GM21717 (cell line): ENCODE data around the gene AJM1.
"Not testable (repeated sequence)": the region's sequence is repeated elsewhere in the genome, so short reads cannot be mapped to it uniquely, and the experiment has no call there.

Experiments
- ATAC-seq: cut with Tn5 transposase; IDR thresholded peaks from one replicate; pipeline ENCODE4 v1.9.1; 2021; ENCODE audit warnings: mild to moderate bottlenecking, moderate library complexity; ENCODE audit not compliant: unreplicated experiment

AJM1 gene

DNA sequence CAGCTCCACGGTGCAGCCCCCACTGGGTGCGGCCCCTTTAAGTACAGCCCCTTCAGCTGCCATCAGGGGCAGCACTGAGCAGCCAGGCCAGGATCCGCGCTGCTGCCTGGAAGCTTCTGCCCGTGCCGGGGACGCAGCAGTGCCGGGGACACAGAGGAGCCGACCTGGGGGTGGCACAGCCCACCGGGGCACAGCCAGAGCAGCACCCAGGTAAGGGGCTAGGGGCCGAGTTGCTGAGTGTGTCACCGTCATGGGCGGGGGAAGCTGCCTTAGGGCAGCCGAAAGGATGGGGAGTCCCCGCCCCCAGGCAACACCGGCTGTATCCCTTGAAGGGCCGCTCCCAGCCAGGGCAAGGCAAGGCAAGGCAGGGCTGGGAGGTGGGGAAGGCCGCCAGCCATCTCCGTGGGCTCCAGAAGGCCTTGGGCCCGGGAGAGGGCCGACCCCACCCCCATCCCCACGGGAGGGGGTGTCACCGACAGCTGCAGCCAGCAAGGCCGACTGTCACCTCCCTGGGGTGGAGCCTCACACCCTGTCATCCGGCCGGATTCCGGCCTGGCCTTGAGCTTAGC, at the start of gene AJM1:
AJM1 (plus strand) TSS at position 99 of the 569 bp plus-strand sequence. CDS start 1,937 bp downstream, outside the sequence.
- peak; percentile 60 for ATAC-seq

DNA sequence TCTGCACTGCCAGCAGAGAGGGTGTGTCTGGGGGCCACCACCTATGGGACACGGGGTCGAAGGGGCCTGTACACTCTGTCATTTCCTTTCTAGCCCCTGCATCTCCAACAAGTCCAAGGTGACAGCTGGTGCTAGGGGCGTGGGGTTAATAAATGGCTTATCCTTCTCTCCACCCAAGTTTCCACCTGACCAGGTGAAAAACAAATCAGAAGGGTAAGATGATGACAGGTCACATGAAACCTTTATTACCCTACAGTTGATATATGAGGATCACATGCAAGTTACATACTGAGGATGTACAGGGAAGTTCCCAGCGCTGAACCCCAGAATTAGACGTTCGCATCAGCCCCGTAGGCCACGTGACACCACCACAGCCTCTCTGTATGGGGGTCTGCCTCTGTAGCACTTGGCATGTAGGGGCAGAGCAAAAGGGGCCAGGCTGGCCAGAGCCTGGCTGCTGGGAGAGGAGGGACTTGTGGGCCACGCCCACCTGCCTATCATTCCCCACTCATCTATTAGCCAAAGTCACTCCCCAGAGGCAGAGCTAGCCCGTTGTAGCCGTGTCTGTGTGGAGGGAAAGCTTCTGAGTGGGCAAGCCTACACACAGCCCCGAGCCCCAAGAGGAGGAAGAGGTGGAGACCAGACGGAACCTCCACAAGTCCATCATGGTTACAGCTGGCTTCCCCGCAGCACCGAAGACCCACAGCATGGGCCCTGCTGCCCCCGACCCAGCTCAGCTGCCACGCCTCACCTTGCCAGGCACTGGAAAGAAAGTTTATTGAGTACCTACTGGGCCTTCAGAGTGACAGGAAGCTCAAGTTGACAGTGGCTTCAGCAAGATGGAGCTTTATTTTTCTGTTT, 49.0 kb upstream of the AJM1 start:
- no peak for ATAC-seq

DNA sequence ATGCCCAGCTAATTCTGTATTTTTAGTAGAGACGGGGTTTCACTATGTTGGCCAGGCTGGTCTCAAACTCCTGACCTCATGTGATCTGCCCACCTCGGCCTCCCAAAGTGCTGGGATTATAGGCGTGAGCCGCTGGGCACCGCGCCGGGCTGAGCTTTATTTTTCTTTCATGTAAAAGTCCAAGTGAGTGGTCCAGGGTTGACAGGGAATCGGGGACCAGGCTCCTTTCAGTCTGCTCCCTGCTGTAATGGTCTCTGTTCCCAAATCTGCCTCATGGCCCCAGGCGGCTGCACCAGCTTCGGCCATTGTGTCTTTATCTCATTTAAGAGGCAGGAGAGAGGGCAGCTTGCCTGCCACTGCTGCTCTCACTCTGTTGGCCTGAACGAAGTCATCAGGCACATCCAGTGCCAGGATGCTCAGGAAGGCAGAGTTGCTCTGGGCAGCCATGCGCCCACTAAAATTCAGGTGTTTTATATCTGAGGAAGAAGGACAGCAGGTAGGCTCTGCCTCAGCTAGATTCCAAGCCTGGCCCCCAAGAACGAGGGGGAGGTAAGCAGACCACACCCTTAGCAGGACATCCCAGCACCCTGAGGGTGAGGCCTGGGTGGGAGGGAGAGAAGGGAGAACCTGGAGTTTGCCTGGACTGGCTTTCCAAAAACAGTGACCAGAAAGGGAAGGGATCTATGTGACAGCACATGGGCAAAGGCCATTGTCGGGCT, 47.8 kb upstream of the AJM1 start:
- ATAC-seq: no peak

DNA sequence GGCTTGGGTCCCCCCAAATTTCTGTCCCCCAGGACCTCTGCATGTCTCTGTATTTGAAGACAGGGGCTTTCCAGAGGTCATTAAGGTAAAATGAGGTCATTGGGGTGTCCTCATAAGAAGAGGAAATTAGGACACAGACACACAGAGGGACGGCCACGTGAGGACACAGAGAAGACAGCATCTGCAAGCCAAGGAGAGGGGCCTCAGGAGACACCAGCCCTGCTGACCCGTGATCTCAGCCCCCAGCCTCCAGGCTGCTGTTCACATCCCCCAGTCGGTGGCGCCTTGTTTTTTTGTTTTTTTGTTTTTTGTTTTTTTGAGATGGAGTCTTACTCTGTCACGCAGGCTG, 47.3 kb upstream of the AJM1 start:
- ATAC-seq: no peak

DNA sequence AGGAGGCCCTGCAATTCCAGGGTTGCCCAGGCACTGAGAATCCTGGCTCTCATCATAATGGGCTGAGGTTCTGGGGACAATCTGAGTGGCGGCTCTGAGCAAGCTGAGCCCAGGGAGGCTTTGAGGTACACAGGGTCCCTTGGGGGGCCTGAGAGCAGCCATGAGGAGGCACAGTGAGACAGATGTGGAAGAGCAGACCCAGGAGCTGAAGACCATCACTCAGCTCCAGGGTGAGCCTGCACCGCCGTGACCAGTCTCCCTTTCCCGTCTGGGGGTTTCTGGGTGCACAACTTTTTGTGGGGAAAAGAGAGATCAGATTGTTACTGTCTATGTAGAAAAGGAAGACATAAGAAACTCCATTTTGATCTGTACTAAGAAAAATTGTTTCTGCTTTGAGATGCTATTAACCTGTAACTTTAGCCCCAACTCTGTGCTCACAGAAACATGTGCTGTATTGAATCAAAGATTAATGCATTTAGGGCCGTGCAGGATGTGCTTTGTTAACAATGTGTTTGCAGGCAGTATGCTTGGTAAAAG, 46.0 kb upstream of the AJM1 start, which contains the start of gene CCDC183:
CCDC183 (plus strand) TSS at position 101 of the 537 bp plus-strand sequence; CDS start at position 161, 60 bp downstream.
- no peak for ATAC-seq

DNA sequence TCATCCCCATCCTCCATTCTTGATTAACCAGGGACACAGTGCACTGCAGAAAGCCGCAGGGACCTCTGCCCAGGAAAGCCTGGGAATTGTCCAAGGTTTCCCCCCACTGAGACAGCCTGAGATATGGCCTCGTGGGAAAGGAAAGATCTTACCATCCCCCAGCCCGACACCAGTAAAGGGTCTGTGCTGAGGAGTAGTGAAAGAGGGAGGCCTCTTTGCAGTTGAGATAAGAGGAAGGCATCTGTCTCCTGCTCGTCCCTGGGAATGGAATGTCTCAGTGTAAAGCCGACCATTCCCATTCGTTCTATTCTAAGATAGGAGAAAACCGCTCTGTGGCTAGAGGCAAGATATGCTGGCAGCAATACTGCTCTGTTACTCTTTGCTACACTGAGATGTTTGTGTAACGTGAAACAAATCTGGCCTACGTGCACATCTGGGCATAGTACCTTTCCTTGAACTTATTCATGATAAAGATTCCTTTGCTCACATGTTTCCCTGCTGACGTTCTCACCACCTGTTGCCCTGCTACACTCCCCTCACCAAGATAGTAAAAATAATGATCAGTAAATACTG, 45.4 kb upstream of the AJM1 start:
- ATAC-seq: not testable (repeated sequence)

DNA sequence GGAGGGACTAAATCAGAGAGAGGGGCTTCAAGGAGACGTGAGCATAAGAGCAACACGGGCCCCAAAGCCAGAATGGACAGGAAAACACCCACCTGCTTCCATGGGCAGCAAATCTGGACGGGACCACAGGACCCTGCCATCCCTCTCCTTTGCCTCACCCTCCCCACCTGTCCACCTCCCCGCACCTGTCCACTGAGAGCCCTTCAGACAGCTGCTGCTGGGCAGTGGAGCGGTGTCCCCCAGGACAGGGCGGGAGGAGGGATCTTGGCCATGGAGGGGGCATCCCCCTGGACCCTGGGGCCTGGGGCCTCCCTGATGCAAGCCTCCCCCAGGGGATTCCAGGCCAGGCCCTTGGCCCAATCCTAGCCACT, 43.6 kb upstream of the AJM1 start:
- no peak for ATAC-seq

DNA sequence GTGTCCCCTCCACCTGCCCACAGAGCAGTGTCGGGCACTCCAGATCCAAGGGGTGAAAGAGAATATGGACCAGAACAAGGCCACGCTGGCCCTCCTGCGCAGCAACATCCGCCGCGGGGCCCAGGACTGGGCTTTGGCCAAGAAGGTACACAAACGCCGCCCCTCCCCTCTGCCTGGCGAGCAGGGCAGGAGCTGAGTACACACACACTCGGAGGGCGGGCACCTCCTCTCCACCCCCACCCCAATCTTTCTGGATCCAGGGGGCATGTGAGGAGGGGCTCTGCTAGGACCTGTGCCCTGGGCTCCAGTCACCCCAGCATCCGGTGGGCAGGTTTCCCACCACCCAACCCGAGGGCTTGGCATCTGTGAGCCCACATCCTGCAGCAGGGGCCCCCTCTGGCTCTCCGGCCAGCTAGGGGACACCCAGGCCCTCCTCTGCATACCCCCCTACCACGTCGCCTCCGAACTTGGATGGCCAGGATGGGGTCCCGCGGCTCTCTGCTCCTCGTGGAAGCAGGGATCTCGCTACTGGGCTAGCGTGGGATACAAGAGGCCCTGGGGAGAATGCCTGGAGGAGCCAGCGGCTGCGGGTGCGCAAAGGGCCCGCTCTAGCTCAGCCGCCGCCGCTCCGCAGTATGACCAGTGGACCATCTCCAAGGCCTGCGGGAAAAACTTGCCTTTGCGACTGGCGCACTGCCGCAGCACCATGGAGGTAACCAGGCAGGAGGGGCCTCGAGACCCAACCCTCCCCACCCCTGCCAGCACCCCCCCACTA, 43.0 kb upstream of the AJM1 start:
- no peak for ATAC-seq

DNA sequence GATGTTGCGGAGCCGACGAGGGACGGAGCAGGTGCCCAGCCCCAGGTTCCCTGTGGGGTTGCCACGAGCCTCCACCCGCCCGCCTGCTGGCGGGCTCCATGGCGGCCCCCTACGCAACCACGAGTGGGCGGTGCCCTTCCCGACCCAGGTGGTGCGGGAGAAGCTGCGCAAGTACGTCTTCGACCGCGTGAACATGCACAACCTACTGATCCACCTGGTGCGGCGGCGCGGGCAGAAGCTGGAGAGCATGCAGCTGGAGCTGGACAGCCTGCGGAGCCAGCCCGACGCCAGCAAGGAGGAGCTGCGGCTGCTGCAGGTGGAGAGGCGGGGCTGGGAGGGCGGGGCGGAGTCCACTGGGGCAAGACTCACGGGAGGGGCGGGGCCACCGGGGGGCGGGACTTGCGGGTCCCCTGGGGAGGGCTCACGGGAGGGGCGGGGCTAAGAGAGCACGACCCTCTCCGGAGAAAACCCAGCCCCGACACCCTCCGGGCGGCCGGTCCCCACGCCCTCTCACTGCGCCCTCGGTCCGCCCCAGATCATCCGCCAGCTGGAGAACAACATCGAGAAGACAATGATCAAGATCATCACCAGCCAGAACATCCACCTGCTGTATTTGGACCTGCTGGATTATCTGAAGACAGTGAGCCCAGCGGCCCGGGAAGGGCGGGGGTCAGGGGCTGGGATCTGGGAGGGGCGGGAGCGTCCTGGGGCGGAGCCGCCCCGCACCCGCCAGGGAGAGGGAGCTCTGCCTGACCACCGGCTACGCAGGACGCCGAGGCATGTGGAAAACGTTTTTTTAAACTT, 42.2 kb upstream of the AJM1 start:
- no peak for ATAC-seq

DNA sequence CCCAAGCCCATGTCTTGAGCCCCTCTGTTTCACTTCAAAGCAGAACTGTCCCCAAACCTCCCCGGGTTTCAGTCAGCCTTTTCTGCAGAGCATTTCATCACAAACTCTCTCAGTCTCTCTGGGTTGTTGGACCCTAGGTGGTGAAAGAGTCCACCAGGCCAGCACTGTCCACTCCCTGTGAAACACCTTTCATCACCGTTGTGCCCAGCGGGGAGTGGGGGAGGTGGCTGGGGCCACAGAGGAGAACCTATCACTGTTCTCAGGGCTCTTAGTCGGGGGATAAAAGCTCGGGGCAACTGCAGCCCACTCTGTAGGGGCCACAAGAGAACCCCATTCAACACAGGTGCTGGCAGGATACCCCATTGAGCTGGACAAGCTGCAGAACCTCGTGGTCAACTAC, 40.0 kb upstream of the AJM1 start:
- ATAC-seq: no peak

DNA sequence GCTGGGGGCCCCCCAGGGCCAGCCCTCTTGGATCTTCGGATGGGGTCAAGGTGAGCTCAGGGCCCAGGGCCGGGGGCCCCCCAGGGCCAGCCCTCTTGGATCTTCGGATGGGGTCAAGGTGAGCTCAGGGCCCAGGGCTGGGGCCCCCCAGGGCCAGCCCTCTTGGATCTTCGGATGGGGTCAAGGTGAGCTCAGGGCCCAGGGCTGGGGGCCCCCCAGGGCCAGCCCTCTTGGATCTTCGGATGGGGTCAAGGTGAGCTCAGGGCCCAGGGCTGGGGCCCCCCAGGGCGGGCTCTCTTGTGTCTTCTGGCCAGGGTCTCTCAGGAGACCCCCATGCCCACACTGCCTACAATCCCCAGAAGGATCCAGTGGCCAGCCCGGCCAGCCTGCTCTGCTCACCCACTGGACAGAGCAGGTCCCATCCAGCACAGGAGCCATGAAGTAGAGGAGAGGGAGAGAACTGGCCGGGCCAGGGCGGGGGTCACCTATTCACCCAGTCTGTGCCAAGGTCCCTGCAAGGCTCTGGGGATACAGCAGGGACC, 39.2 kb upstream of the AJM1 start:
- ATAC-seq: not testable (repeated sequence)

DNA sequence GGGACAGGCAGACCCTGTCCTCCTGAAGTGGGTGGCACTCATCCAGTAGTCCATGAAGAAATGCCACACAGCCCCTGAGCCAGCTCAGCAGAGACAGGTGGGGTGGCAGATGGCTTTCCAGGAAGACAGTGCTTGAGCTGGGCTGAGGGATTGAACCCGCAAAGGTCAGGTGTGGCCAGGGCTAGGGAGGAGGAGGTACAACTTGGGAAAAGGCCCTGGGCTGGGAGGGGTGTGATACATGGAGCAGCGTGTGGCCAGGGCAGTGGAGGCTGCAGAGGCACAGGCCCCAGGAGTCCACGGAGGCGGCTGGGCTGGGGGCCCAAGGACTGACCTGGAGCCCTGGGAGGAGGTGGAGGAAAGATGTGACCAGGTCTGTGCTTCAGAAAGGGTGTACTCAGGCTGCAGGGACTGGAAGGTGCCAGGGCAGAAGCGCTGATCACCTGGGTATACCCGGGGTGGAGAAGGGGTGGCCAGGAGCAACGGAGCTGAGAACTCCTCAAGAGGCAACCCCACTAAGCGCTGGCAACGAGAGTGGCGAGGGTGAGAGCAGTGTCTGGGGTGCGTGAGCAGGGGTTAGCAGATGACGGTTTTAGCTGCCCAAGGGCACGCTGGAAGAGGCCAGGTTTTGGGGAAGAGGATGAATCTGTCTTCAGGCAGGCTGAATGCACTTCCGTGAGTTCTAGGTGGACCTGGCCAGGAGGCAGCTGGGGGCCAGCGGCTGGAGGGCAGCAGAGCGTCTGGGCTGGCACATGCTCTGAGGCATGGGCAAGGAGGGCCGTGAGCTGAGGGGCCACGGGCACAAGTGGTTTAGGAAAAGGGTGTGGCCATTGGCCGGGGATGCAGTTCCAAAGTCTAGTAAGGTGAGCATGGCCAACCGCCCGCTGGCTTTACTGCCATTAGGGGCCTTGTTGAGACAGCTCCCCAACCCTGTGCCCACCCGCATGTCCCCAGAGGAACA, 38.4 kb upstream of the AJM1 start:
- ATAC-seq: no peak

DNA sequence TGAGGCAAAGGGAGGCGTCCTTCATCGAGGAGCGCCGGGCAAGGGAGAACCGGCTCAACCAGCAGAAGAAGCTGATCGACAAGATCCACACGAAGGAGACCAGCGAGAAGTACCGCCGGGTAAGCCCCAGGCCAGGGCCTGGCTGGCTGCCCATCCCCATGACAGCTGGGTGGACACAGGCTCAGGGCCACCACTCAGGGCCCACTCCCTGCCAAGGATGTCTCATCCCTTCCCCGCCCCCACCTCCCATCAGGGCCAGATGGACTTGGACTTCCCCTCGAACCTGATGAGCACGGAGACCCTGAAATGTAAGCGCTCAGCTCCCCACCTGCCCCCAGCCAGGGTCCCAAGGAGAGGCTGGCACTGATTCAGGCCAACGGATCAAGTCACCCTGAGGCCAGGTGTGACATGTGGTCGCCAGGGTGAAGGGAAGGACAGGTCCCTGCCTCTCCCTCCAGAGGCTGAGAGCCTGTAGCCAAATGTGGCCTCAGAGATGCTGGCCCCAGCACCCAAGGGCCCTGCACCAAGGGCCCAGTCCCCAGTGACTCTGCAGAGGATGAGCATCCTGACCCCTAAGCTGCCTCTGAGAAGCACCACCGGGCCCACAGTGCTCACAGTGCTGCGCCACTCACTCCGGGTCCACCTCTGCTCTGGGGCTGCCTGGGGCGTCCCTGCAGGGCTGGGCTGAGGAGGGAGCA, 37.6 kb upstream of the AJM1 start:
- no peak for ATAC-seq

DNA sequence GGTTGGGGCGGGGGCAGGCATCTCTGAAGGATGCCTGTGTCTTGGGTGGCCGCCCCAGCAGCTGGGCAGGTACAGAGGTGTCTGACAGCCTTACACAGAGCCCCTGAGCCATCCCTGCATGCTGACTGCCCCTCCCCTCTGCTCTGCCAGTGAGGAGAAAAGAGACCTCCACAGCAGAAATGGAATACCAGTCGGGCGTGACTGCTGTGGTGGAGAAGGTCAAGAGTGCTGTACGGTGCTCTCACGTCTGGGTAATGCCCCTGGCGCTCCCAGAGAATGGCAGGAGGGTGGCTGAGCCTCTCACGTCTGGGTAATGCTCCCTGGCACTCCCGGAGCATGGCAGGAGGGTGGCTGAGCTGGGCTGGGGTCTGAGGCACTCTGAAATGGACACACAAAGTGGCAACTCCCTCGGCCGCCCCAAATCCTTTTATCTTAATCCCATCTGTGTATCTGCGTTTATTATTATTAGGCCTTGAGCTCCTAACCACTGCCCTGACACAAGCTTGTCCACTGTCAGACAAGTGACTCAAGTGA, 37.0 kb upstream of the AJM1 start:
- ATAC-seq: no peak

DNA sequence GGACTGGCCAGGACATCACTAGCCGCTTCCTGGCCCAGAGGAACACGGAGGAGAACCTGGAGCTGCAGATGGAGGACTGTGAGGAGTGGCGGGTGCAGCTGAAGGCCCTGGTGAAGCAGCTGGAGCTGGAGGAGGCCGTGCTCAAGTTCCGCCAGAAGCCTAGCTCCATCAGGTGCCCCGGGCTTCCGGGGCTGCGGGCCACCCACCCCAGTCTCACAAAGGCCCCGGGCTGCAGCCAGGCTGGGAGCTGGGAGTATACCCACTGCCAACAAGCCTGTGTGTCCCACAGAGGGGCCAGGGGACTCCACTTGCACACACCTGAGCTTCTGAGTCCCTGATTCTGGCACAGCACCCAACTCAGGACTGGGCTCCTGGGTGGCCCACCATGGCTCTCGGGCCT, 36.2 kb upstream of the AJM1 start:
- no peak for ATAC-seq

DNA sequence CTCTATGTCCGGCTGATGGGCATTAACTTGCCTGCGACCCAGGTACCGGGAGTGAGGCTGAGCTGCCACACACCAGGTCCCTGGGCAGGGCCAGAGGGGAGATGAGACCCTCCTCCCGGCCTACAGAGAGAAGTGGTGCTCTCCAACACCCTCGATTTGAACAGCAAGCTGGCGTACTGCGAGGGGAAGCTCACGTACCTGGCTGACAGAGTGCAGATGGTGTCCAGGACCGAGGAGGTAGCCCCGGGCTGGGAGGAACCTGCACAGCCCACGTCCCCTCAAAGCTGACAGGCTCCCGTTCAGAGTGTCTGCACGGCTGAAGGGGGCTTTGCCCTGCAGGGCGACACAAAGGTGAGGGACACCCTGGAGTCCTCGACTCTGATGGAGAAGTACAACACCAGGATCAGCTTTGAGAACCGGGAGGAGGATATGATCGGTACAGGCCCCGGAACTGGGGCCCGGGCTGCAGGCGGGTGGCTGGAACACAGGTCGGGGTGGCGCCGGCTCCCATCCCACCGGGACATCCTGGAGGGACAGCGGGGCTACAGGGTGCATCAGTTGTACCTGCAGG, 35.6 kb upstream of the AJM1 start:
- no peak for ATAC-seq
